Activated gamma-delta T cell treated with Interleukin-2 at 50 U/mL for 16 hours (primary cell): ENCODE data around the gene CTNNAL1.
A peak's percentile ranks its signal among the peaks of the same experiment; 100 is the strongest.
"Not testable (repeated sequence)": the region's sequence is repeated elsewhere in the genome, so short reads cannot be mapped to it uniquely, and the experiment has no call there.

Experiments used
- DNase-seq: peaks from one replicate; pipeline ENCODE4 v3.0.0-alpha.2; 2020

CTNNAL1 gene

GRCh38 chr9:108978205-108978604 is 35.1 kb downstream of the CTNNAL1 start:
- no peak for DNase-seq

- DNase-seq, result no peak
Observed at GRCh38 chr9:108973895-108974294, 39.4 kb downstream of the CTNNAL1 start.

GRCh38 chr9:108972626-108973209 is 40.6 kb downstream of the CTNNAL1 start:
- no peak for DNase-seq

- DNase-seq, result no peak
Observed at GRCh38 chr9:108972186-108972585, 41.1 kb downstream of the CTNNAL1 start.

DNA sequence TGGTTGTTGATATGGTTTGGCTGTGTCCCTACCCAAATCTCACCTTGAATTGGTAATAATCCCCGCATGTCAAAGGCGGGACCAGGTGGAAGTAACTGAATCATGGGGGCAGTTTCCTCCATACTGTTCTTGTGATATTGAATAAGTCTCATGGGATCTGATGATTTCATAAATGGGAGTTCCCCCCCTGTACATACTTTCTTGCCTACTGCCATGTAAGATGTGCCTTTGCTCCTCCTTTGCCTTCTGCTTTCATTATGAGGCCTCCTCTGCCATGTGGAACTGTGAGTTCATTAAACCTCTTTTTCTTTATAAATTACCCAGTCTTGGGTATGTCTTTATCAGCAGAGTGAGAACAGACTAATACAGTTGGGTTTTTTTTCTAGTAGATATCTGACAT is 41.9 kb downstream of the CTNNAL1 start:
- not testable (repeated sequence) for DNase-seq

DNA sequence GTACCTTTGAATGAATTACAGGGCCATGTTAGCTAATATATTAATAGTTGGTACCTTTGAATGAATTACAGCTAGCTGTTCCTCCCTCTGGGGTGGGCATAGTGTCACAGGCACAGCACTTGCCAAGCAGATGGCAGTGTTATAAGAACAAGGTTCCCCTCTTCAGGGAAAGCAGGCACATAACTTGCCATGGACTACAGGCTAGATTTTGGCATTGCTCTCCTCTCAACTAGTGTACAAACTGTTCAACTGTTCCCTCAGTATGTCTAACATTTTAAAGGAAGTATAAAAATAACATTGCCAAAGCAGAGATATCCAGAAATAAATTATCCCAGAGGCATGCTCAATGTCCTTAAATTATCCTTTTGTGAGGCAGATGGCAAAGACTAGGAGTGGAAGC is 45.4 kb downstream of the CTNNAL1 start:
- DNase-seq, result no peak

- DNase-seq, result no peak
Observed at GRCh38 chr9:108963459-108964143, 49.7 kb downstream of the CTNNAL1 start.

- no peak for DNase-seq
Observed at GRCh38 chr9:108961151-108961550, 52.1 kb downstream of the CTNNAL1 start.

DNA sequence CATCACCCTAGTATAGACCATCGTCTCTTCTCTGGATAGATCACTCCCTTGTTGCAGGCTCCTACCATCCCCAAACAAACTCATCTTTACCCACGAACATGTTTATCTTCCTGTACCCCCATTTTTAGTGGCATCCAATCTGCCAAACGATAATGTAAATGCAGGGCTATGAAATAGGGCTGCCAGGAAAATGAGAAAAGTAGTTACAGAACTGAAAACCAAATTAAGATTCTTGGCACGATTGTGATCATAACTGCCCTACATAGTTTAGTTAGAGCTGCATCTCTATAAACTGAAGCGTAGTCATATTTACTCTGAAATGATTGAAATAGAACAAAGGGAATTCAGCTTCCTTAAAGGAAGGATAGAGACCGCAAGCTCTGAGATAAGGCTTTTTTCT is 53.0 kb downstream of the CTNNAL1 start:
- no peak for DNase-seq

DNA sequence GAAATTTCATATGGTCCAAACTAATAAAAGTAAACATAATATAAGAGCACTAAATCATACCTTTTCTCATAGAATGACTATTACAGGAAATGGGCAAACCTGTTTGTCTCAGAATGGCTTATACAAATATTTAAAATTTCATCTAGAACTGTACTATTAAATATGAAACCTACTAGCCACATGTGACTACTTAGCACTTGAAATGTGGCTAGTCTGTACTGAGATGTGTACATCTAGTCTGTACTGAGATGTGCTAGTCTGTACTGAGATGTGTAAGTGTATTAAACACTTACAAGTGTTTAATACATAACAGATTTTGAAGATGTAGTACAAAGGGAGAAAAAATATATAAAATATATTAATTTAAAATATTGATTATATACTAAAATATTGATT is 56.7 kb downstream of the CTNNAL1 start:
- DNase-seq, result no peak

DNA sequence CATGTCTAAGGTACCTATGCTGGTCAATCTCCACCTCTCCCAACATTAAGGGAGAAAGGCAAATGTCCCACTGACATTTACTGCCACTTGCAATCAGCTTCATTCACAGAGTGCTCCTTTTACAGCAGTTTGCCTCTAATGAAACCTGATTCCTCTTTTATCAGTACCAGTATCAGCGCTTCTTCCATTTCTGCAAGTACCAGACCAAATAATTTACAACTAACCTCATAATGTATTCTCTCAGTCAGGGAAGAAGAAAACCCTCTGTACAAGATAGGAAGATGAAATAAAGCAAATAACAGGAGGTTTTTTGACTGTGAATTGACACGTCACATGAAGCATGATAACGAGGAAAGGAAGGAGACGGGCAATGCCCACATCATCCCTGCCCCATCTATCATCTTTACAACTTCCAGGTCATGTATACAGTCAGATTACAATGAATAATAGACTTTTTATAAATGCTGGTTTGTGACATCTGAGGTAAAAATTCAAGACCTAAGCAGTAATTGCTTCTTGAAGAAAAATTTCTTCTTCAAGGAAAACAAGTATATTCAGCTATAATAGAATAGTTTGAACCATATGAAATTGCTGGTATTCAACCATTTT is 57.2 kb downstream of the CTNNAL1 start:
- no peak for DNase-seq

- DNase-seq, result no peak
Observed at GRCh38 chr9:108953983-108954574, 59.2 kb downstream of the CTNNAL1 start.

DNA sequence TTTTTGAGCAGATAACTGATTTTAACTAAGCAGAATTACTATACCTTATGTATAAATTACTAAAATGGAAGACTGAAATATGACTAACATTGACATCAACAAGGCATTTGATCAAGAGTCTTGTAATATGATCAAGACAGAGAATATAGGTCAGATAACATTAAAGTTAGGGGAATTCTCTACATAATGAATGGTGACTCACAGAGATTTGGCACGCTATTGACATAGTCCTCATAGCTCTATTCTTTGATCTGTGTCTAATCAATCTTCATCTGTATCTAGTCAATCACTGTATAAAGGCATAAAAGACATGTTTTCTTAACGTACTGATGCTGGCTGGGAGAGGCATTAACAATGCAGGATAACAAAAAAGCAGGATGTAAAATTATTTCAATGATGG is 61.7 kb downstream of the CTNNAL1 start:
- DNase-seq, result no peak

DNA sequence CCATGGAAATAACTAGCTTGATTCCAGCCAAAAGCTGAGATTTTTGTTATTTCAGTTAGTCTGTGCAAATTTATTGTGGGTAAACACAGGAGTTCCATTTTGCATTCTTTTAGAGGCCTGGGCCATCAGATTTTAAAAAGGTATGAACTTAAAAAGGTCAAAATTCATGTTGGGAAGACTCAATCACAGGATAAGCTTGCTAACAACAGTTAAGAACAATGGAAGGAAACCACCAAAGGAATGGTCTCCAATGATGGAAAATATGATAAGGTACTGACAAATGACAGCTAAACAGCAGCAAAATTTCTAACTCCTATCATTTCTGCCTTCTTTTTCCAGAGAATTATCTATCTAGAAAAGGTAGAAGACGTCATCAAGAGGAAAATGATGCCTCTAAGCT is 63.1 kb downstream of the CTNNAL1 start:
- DNase-seq, result no peak

GRCh38 chr9:108939975-108940374 is 73.3 kb downstream of the CTNNAL1 start:
- DNase-seq, result no peak

DNA sequence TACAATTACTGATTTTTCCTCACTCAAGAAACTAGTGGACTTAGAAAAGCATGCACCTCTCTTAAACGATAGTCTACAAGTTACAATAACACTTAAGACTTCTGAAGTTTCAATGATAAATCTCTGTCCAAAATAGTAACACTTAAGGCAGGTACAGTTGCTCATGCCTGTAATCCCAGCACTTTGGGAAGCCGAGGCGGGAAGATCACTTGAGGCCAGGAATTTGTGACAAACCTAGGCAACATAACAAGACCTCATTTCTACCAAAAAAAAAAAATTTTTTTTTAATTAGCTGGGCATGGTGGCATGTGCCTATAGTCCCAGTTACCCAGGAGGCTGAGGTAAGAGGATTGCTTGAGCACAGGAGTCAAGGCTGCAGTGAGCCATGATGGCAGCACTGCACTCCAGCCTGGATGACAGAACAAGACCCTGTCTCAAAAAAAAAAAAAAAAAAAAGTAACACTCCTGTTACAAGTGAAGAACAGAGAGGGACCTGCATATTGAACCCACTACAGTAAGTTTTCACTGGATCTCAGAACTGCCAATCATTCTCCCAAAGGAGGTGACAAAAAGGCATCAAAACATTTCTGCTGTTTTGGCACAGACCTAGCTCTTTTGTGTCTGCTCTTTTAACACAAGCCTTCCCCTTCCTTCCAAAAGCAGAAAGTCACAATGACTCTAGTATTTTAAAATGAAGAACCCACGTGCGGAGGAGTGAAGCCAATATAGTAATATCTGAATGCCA is 75.6 kb downstream of the CTNNAL1 start:
- no peak for DNase-seq

- DNase-seq, result peak; percentile 70
Observed at GRCh38 chr9:108934323-108934893, 78.9 kb downstream of the CTNNAL1 start, which contains the start of gene ABITRAM. TSS of gene ABITRAM (plus strand) at chr9:108934400. CDS start at chr9:108934487, 87 bp downstream.

GRCh38 chr9:108933718-108934322 is 79.5 kb downstream of the CTNNAL1 start, which contains the start of gene ELP1:
TSS of gene ELP1 (minus strand) at chr9:108934124. CDS start at chr9:108931146, 2,978 bp downstream.
- peak; percentile 87 for DNase-seq

GRCh38 chr9:108933231-108933717 is 80.0 kb downstream of the CTNNAL1 start:
- no peak for DNase-seq

GRCh38 chr9:108928386-108928785 is 84.9 kb downstream of the CTNNAL1 start:
- DNase-seq, result no peak

GRCh38 chr9:108924466-108924865 is 88.8 kb downstream of the CTNNAL1 start:
- DNase-seq, result no peak

- DNase-seq, result no peak
Observed at GRCh38 chr9:108921200-108921599, 92.1 kb downstream of the CTNNAL1 start.
